KMS-11 (cell line): ENCODE measurements around the gene TDRD5.
"Not testable (repeated sequence)": the region's sequence is repeated elsewhere in the genome, so short reads cannot be mapped to it uniquely, and the experiment has no call there.

Experiments
- H2AFZ ChIP-seq: fragments of 200-600 bp; sonication (generic); 2 replicates; pipeline ENCODE4 v1.6.1; 2016; ENCODE audit warnings: antibody characterized with exemption, mixed run types, low read depth
- H3K27ac ChIP-seq: fragments of 200-600 bp; sonication (generic); 2 replicates; pipeline ENCODE4 v1.6.1; 2016; ENCODE audit warnings: mild to moderate bottlenecking, mixed run types
- H3K27me3 ChIP-seq: fragments of 200-600 bp; sonication (generic); 2 replicates; pipeline ENCODE4 v1.6.1; 2017; ENCODE audit warnings: mild to moderate bottlenecking, low read depth, mixed run types, moderate library complexity; ENCODE audit not compliant: insufficient read depth
- H3K36me3 ChIP-seq: fragments of 200-600 bp; sonication (generic); 2 replicates; pipeline ENCODE4 v1.6.1; 2017; ENCODE audit warnings: mild to moderate bottlenecking, mixed run types; ENCODE audit not compliant: insufficient read depth
- H3K4me1 ChIP-seq: fragments of 200-600 bp; sonication (generic); 2 replicates; pipeline ENCODE4 v1.6.1; 2016; ENCODE audit warnings: mild to moderate bottlenecking, low read depth, mixed run types; ENCODE audit not compliant: poor library complexity, severe bottlenecking
- H3K4me2 ChIP-seq: fragments of 200-600 bp; sonication (generic); 2 replicates; pipeline ENCODE4 v1.7.0; 2016; ENCODE audit warnings: mild to moderate bottlenecking, mixed run types
- H3K4me3 ChIP-seq: fragments of 200-600 bp; sonication (generic); IDR thresholded peaks from 2 replicates; pipeline ENCODE4 v1.6.1; 2017; ENCODE audit warnings: low read depth, low read length, mixed read lengths; ENCODE audit not compliant: insufficient read depth
- H3K79me2 ChIP-seq: fragments of 200-600 bp; sonication (generic); 2 replicates; pipeline ENCODE4 v1.6.1; 2016; ENCODE audit warnings: low read depth, mixed run types; ENCODE audit not compliant: insufficient read depth
- H3K9ac ChIP-seq: fragments of 200-600 bp; sonication (generic); 2 replicates; pipeline ENCODE4 v1.6.1; 2016; ENCODE audit warnings: mild to moderate bottlenecking, mixed run types
- H4K20me1 ChIP-seq: fragments of 200-600 bp; sonication (generic); 2 replicates; pipeline ENCODE4 v1.6.1; 2016; ENCODE audit warnings: mild to moderate bottlenecking, mixed run types; ENCODE audit not compliant: insufficient read depth
- CTCF ChIP-seq: fragments of 200-600 bp; sonication (generic); conservative IDR thresholded peaks from 2 replicates; pipeline ENCODE4 v1.6.1; 2017; ENCODE audit warnings: low read depth, mild to moderate bottlenecking, antibody characterized with exemption, low read length, moderate library complexity, mixed read lengths

The TDRD5 gene

GRCh38 chr1:179663810-179664209 is 72.2 kb downstream of the TDRD5 start:
- no peak overlapping the region for H3K9ac ChIP-seq
- no peak overlapping the region for H3K4me3 ChIP-seq
- H3K4me2 ChIP-seq: no peak overlapping the region
- no peak overlapping the region for H2AFZ ChIP-seq
- H3K27ac ChIP-seq: no peak overlapping the region
- no peaks in the 10 kb centered on the region for H4K20me1 ChIP-seq
- H3K36me3 ChIP-seq: no peaks in the 10 kb centered on the region
- H3K79me2 ChIP-seq: no peaks in the 10 kb centered on the region
- no peak for TF ChIP-seq CTCF
- no peaks in the 10 kb centered on the region for H3K4me1 ChIP-seq
- H3K27me3 ChIP-seq: no peaks in the 10 kb centered on the region

DNA sequence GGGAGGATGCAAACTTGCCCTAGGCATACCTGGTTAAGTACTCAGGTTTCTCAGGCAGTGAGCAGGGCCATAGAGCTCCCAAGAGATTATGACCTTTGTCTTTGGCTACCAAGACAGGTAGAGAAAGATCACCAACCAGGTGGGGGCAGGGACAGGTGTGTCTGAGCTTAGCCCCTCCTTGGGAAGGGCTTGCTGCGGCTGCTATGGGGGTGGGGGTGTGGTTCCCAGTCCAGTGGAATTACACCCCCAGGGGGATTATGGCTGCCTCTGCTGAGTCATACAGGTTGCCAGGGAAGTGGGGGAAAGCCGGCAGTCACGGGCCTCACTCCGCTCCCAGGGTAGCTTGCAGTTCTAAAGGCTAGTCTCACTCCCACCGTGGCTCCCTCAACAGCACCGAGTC is 86.2 kb downstream of the TDRD5 start:
- Histone ChIP-seq H3K27me3 (no peaks in the 10 kb centered on the region), H4K20me1 (no peaks in the 10 kb centered on the region), H3K79me2 (no peaks in the 10 kb centered on the region), H3K4me1 (no peaks in the 10 kb centered on the region), H3K36me3 (no peaks in the 10 kb centered on the region), H3K27ac (no peak overlapping the region), H2AFZ (no peak overlapping the region), H3K4me2 (no peak overlapping the region), H3K9ac (no peak overlapping the region), H3K4me3 (no peak overlapping the region)
- TF ChIP-seq CTCF: no peak

GRCh38 chr1:179694530-179694929 is 102.9 kb downstream of the TDRD5 start:
- H2AFZ ChIP-seq, H3K27me3 ChIP-seq: not testable (repeated sequence)

GRCh38 chr1:179702946-179703539 is 111.4 kb downstream of the TDRD5 start:
- no peak for TF ChIP-seq CTCF
- H3K79me2 ChIP-seq: no peaks in the 10 kb centered on the region
- no peak overlapping the region for H3K4me3 ChIP-seq
- H3K4me2 ChIP-seq: no peak overlapping the region
- no peaks in the 10 kb centered on the region for H3K36me3 ChIP-seq
- no peaks in the 10 kb centered on the region for H4K20me1 ChIP-seq
- H3K27ac ChIP-seq: no peak overlapping the region
- H3K4me1 ChIP-seq: no peaks in the 10 kb centered on the region
- H3K27me3 ChIP-seq: no peaks in the 10 kb centered on the region
- H2AFZ ChIP-seq: no peak overlapping the region
- no peak overlapping the region for H3K9ac ChIP-seq

More at GRCh38 chr1:179694530-179694929, 102.9 kb downstream of the TDRD5 start:
- H3K4me2 ChIP-seq, H3K27ac ChIP-seq, H3K4me1 ChIP-seq, H3K9ac ChIP-seq, H4K20me1 ChIP-seq, H3K36me3 ChIP-seq, H3K4me3 ChIP-seq, H3K79me2 ChIP-seq: not testable (repeated sequence)

DNA sequence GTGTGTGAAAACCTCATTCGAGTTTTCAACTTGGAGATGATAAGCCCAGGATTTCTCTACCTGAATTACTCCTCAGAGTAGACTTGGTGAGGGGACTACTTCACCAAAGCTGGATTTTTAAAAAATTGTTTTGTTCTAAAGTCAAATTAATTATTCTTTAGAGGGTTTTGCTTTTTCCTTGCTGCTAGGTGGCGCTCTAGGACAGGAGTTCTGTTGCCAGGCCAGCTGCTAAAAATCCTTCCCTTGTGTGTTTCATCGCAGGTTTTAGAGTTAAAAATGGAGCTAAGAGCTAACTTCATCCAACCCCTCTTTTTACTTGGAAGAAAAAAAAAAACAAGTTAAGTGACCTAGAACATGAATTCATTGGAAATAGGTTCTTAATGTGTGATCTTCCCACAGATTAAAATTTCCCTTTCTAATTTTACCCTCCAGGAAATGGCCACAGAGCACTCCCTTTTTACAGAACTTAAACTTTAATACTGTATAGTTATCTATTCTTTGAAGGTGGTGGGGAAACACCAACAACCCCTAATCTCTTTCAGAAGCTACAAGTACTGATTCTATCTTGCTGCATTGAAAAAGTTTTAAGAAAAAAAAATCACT is 114.8 kb downstream of the TDRD5 start:
- no peaks in the 10 kb centered on the region for H3K4me1 ChIP-seq
- H3K27me3 ChIP-seq: no peaks in the 10 kb centered on the region
- H3K4me2 ChIP-seq: no peak overlapping the region
- no peak overlapping the region for H3K9ac ChIP-seq
- H2AFZ ChIP-seq: no peak overlapping the region
- TF ChIP-seq CTCF: peak; percentile 98
- no peak overlapping the region for H3K4me3 ChIP-seq
- H3K36me3 ChIP-seq: no peaks in the 10 kb centered on the region
- H4K20me1 ChIP-seq: no peaks in the 10 kb centered on the region
- H3K79me2 ChIP-seq: no peaks in the 10 kb centered on the region
- no peak overlapping the region for H3K27ac ChIP-seq
